Stimulated activated CD8-positive, alpha-beta memory T cell treated with anti-CD3 and anti-CD28 coated beads, Interleukin-4, amount 100 ng/mL, for 4 hours (primary cell): ENCODE measurements around the gene ABCA13.

Experiments
- DNase-seq, 2 donors: peaks; one replicate each; pipeline ENCODE4 v3.0.0-alpha.2; 2020; ENCODE audit warnings: low read depth in 2 of 2, low spot score in 1 of 2

ABCA13 gene

GRCh38 chr7:48506569-48506968 is 335.3 kb downstream of the ABCA13 start:
- no peak for DNase-seq

DNA sequence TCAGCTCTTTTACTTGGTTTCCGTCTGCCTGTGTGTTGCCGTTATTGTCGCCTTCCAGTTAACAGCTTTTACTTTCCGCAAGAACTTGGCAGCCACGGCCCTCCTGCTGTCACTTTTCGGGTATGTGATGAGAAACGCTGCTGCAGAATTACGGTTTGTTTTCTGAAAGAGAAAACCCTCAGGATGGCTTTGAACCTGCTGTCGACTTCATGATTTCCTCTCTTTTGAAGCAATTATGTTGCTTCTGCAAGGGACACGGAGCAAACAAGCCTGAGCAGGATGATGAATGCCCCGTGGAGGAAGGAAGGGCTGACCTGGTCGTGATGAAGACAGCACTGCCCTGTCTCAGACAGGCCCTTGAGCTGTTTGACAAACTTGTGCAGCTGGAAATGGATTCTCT is 339.8 kb downstream of the ABCA13 start:
- no peak for DNase-seq

DNA sequence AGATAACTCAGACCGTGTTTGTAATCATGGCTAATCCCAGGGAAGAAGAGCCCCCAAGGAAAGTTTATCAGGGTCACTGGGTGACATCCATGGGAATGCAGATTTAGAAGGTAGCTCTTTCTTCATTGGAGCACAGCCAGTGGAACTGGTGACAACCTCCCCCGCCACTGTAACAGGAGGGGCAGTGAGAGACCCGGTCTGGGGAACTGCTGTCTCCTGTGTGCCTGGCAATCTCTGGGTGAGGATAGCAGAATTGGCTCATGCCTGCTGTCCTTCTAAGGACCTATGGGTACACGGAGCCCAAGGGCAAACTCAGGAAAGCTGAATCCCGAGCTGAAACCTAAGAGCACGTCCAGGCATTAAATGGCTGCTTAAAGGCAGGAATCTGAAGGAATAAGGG is 341.6 kb downstream of the ABCA13 start:
- no peak for DNase-seq

GRCh38 chr7:48515171-48515570 is 343.9 kb downstream of the ABCA13 start:
- no peak for DNase-seq

- DNase-seq: no peak
These were observed 346.8 kb downstream of the ABCA13 start for GRCh38 chr7:48518092-48518491.

GRCh38 chr7:48522692-48523091 is 351.4 kb downstream of the ABCA13 start:
- no peak for DNase-seq

DNA sequence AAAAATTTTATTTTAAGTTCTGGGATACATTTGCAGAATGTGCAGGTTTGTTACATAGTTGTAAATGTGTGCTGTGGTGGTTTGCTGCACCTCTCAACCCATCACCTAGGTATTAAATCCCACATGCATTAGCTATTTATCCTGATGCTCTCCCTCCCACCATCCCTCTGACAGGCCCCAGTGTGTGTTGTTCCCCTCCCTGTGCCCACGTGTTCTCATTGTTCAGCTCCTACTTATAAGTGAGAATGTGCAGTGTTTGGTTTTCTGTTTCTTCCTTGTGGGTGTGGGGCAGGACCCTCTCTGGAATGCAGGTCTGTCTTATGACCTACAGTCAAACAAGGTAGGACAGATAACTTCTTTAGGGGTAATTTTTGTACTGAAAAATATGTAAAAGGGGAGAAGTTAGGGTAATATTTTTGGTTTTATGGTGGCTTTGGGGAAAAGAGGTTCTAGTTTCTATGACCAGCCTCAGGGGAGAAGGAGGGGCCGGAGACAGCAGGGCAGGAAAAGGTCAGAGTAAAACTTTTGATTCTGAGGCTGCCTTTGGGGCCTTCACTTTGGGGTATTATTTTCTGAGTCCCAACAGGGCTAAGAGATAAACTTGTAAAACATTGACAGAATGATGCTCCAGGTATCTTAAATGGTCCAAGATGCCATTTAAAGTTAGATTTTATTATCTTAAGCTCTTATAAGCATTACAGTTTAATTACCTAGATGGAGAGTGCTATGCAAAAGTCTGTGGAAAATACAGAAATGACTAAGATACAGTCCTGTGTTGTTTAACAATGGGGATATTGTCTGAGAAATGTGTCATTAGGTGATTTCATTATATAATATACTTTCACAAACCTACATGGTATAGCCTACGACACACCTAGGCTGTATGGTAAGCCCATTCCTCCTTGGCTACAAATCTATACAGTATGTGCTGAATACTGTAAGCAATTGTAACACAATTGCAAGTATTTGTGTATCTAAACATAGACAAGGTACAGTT is 354.8 kb downstream of the ABCA13 start:
- no peak for DNase-seq

- no peak for DNase-seq
These were observed 357.4 kb downstream of the ABCA13 start for GRCh38 chr7:48528646-48529045.

DNA sequence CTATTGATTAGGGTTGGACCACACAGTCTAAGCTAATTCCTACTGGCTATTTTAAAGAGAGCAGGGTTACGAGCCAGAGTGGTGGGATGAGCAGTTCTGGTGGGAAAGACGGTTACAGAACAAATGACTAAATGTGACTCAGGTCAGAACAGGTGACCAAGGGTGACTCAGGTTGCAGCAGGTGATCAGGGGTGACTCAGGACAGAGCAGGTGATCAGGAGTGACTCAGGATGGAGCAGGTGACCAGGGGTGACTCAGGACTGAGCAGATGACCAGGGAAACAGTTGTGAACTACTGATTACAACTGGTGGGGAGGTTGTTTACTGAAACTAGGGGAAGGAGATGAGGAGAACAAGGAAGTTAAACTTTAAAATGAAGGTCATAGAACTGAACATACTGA is 366.3 kb downstream of the ABCA13 start:
- no peak for DNase-seq

DNA sequence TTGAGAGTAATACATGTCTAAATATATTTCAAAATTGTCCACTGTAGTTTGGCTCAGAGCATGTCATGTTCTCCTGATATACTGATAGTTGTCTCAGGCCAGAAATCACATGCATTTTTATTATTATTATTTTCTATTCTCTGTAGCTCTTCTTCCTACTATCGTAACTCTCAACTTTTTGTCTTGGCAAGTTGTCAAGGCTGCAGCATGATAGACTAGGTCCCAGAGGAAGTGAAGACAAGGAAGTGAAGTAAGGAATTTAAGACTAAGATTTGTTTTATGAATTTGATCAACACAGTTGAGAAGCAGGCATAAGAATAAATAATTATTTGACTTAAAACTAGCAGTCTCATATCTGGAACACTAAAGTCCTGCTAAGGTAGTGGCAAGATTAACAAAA is 369.5 kb downstream of the ABCA13 start:
- no peak for DNase-seq

- no peak for DNase-seq
These were observed 377.4 kb downstream of the ABCA13 start for GRCh38 chr7:48548667-48549066.

DNA sequence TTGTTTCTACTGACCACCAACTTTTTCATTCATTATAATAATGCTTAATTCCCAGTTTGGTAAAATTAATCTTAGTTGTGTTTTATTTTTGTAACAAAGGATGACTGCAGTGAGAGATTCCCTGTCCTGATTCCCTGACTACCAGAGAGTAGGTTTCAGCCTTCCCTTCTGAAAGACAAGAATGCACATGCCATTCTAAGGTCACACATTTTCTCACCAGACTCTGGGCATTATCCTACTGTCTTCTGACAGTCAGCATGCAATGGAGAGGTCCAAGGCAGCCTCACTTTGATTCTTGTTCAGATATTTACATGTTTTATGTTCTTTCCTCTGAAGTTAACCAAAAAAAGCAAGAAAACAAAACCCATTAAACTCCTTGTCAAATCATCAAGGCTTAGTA is 380.4 kb downstream of the ABCA13 start:
- no peak for DNase-seq

DNA sequence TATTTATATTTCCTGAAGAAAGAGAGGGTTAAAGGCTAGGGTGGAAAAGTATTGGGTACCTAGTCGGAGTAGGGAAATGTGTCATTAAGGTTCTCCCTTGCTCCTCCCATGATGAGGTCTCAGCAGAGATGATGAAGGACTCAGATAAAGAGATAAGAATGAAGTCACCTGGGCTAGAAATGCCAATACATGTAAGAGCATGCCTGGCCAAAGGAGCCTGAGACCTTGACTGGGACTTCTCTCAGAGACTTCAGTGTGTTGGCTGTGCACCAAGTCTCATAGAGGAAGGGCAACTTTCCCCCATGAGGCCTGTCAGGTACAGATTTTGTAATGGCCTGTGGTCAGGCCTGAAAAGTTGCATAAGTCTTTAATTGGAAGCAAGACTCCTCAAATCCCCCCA is 392.1 kb downstream of the ABCA13 start:
- no peak for DNase-seq

- DNase-seq: no peak
These were observed 404.3 kb downstream of the ABCA13 start for GRCh38 chr7:48575516-48575915.

DNA sequence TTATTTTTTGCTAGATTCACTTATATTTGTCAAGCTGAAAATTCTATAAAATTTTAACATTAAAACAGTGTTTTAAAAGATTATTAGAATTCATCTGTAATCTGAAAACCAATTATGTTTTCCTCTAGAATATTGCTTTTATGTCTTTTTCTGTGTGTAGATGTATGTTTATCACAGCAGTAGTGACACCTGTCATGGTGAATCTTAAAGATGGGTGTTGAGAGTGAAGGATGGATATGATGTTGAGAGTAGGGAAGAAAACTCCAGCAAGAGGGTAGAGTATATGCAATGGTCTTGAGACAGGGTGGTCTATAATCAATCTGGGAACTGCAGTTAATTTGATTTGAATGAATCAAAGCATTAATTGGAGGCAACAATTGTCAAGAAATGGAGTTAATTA is 416.2 kb downstream of the ABCA13 start:
- DNase-seq: no peak

DNA sequence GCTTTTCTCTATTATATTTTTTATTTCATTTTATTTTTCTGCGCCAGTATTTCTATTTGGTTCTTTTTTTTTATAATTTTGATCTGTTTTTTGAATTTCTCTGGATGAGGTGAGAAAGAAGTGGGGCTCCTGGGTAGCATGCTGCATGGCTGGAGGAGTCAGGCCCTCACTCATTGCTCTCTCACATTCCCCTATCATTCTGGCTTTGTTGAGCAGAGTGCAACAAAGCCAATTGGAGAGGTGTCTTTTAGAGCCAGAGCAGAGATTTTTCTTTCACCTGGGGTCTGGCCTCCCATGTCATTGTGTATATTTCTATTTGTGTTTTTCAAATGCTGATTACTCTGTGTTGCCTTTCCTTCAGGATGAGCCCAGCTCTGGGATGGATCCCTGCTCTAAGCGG is 423.1 kb downstream of the ABCA13 start:
- DNase-seq: no peak

DNA sequence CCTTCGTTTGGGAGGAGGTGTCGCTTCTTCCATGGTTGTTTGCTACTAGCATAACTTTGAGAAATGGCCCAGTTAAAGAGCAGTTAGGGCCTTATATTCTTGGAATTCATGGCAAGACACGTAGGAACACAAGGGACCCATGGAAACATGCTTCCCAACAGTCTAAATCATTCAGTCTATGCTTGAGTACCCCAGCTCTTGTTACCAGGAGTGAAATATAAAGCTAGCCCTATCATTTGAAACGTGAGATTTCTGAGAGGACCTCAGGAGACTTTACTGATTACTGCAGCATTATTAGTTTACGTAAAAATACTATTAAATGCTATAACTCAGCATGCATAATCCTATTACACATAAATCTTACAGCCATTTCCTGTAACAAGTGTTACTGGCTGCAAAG is 424.5 kb downstream of the ABCA13 start:
- DNase-seq: no peak

DNA sequence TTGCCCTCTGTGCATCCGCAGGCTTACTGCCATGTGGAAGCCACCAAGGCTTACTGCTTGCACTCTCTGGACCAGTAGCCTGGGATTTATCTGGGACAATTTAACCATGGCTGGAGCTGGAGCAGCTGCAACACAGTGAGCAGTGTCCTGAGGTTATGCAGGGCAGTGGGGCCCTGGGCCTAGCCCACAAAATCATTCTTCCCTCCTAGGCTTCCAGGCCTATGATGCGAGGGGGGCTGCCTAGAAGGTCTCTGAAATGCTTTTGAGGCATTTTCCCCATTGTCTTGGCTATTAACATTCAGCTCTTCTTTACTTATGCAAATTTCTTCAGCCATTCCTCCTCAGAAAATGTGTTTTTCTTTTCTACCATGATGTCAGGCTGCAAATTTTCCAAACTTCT is 439.4 kb downstream of the ABCA13 start:
- no peak for DNase-seq

- no peak for DNase-seq
These were observed 440.7 kb downstream of the ABCA13 start for GRCh38 chr7:48611993-48612392.

DNA sequence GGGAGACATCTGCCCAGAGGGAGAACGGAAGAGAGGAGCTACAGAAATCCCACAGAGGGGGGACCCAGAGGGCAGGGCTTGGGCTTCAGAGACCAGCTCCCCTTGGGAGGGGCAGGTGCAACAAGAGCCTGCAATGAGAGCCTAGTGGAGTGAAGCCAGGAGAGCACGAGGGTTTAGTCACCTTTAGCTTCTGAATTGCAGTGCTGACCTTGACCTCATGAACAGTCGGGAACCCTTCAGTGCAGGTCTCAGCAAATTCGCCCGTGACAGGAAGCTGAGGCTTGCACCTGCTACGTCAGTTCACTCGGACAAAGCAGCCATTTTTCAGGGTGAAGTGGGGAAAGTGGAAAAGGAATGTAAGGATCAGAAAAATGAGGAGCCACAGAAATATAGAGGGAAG is 446.2 kb downstream of the ABCA13 start:
- no peak for DNase-seq

GRCh38 chr7:48617993-48618392 is 446.7 kb downstream of the ABCA13 start:
- no peak for DNase-seq

DNA sequence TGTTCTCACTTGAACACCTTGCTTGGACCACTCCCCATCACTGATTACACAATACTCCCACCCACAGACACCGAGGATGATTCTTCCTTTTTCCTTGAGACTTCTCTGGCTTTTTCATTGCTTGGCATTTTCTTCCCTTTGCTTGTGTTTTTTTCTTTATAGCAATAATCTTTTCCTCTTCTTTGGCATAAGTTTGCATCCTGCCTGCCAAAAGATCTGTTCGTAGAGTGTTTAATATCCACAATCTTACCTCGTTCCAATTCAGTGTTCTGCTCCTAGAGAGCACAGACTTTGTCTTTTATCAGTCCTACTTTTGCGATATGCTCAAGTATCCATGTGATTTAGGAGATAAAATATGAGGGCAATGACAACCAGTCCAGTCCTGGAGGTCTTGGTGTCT is 449.8 kb downstream of the ABCA13 start:
- DNase-seq: no peak

DNA sequence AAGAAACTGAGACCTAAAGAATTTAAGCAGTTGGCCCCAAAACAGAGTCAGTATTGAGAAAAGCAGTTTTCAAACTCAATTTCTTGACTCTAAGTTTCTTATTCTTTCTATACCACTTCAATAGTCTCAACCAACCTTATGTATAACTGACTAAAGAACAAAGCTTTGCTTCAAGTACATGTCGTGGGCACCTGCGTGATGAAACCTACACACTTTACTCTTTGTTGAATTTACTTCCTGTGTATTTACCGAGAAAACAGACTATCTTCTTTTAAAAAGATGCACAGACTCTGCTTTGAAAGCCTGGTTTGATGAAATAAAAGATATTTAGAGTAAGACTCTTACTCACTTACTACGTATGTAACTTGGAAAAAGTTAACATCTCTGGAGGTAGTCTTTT is 455.9 kb downstream of the ABCA13 start:
- DNase-seq: no peak
